Transverse colon (tissue), 4 donors: ENCODE results near the gene LRRC17. TPM values are rescaled to one million over a fixed set of nuclear protein-coding genes. Genes with fewer than 3 reads are reported as not detected.
"Not testable (repeated sequence)": the region's sequence is repeated elsewhere in the genome, so short reads cannot be mapped to it uniquely, and the experiment has no call there.

Source experiments
- DNase-seq: peaks from one replicate; pipeline ENCODE4 v3.0.0-alpha.2; 2019
- H3K27ac ChIP-seq, 4 donors: fragments of 200-600 bp; sonication (generic); 2 replicates each; pipeline ENCODE4 v1.5.1; 2016 to 2018; ENCODE audit warnings: inconsistent platforms in 4 of 4
- H3K27me3 ChIP-seq: fragments of 200-600 bp; sonication (generic); 2 replicates; pipeline ENCODE4 v1.5.1; 2017; ENCODE audit warnings: inconsistent platforms
- H3K36me3 ChIP-seq, 4 donors: fragments of 200-600 bp; sonication (generic); 2 replicates each; pipeline ENCODE4 v1.5.1; 2017 to 2019; ENCODE audit warnings: inconsistent platforms in 4 of 4
- H3K4me1 ChIP-seq, 4 donors: fragments of 200-600 bp; sonication (generic); 2 replicates each; pipeline ENCODE4 v1.5.1; 2017 to 2020; ENCODE audit warnings: inconsistent platforms in 4 of 4
- H3K4me3 ChIP-seq, 4 donors: fragments of 200-600 bp; sonication (generic); 1 replicate in 1 of 4; 2 replicates in 3 of 4; pipeline versions ENCODE4 v1.5.1 to v1.6.1; 2017 to 2019; ENCODE audit warnings: inconsistent platforms in 4 of 4
- H3K9me3 ChIP-seq, 2 donors: fragments of 200-600 bp; sonication (generic); 2 replicates each; pipeline ENCODE4 v1.5.1; 2017 to 2019; ENCODE audit warnings: inconsistent platforms in 2 of 2
- CTCF ChIP-seq, 5 experiments: fragments of 200-600 bp in 3 of 5; fragments of 450-650 bp in 2 of 5; sonication (generic) in 3 of 5; IDR thresholded peaks; 1 replicate in 2 of 5; 2 replicates in 3 of 5; pipeline ENCODE4 v1.5.1; 2016 to 2017; ENCODE audit warnings: antibody characterized with exemption in 5 of 5, inconsistent platforms in 3 of 5, mild to moderate bottlenecking in 2 of 5, moderate library complexity in 1 of 5
- EP300 ChIP-seq: sonication (generic); formaldehyde crosslinking; IDR thresholded peaks from one replicate; pipeline ENCODE4 v1.6.1; 2017; ENCODE audit warnings: antibody characterized with exemption, low read depth
- POLR2A ChIP-seq: fragments of 450-650 bp; IDR thresholded peaks from one replicate; pipeline ENCODE4 v1.6.1; 2016; ENCODE audit warnings: antibody characterized with exemption, mild to moderate bottlenecking, moderate library complexity
- POLR2AphosphoS5 ChIP-seq, 3 donors: sonication (generic); formaldehyde crosslinking; IDR thresholded peaks; one replicate each; pipeline ENCODE4 v1.6.1; 2016; ENCODE audit warnings: antibody characterized with exemption in 3 of 3
- WGBS, 2 donors: methylation state at CpG; one replicate each; pipeline ENCODE4 v1.1.5; 2018; ENCODE audit warnings: low coverage in 1 of 2; 5-methylcytosine and 5-hydroxymethylcytosine counted together
- in situ Hi-C, 4 donors: fragments of 200-750 bp; cut with MboI; loops; one replicate each; pipeline versions ENCODE4 v1.15.0 to v1.15.1; 2017; ENCODE audit warnings: low sequenced_read_pairs in 3 of 4, low pct_ligation_motif_present in 1 of 4, low pct_unique_long_range_greater_than_20kb in 1 of 4
- intact Hi-C: fragments of 100-400 bp; cut with DNase I; formaldehyde crosslinking; loops from one replicate; pipeline ENCODE4 v1.15.1; 2023; ENCODE audit warnings: low total_unique reads
- total RNA-seq, 4 donors: library from RNA; depleted of rRNA; stranded (reverse); fragments of >200 nt; gene quantifications; one replicate each; pipeline ENCODE4 v1.1.0, GENCODE V29; 2016

The LRRC17 gene
- total RNA-seq, 4 donors from 2014 or later: 1.4 to 5.8 (median 2.2) TPM; not detected in 1

DNA sequence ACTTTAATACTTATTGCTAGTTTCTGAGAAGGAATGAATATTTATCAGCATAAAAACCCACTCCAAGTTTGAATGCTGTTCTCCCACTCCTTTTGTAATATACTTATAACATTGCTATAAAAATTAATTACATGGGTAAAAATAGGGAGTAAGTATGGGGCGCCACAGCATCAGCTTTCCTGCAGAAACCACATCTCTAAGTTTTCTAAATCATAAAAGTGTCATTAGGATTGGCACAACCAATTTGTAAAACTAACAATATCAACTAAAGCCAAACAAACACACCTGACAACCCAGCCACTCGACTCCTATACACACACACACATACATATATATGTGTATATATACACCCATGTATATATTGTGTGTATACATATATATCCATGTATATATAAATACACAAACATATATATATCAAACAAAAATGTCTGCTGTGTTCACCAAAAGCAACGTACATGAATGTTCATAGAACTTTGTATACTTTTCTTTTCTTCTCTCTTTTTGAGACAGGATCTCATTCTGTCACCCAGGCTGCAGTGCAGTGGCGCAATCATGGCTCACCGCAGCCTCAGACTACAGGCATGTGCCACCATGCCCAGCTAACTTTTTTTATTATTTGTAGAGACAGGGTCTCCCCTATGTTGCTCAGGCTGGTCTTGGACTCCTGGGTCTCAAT lies 14.8 kb upstream of the LRRC17 start:
- intact Hi-C loops (no loop called here), in situ Hi-C loops (no loop called here)
- H3K4me3 ChIP-seq: no peak overlapping the region
- no peaks in the 10 kb centered on the region for H3K9me3 ChIP-seq
- H3K27ac ChIP-seq: no peak overlapping the region
- no peaks in the 10 kb centered on the region for H3K27me3 ChIP-seq
- no peak for DNase-seq
- 81 to 87% methylated on average over 5 of the region's 5 CpGs for WGBS, 2 donors
- H3K4me1 ChIP-seq: peaks cover 0 to 12% (median 0%) of the 10 kb centered on the region in 4 donors
- TF ChIP-seq POLR2A: no peak
- TF ChIP-seq POLR2AphosphoS5 (IDR thresholded peaks at IDR 0.05): no peak
- no peak for TF ChIP-seq CTCF (IDR thresholded peaks at IDR 0.05)
- no peak for TF ChIP-seq EP300
- no peaks in the 10 kb centered on the region for H3K36me3 ChIP-seq

GRCh38 chr7:102898532-102898859 lies 14.3 kb upstream of the LRRC17 start:
- no peaks in the 10 kb centered on the region for H3K9me3 ChIP-seq
- peaks cover 0 to 12% (median 0%) of the 10 kb centered on the region in 4 donors for H3K4me1 ChIP-seq
- H3K27ac ChIP-seq: no peak overlapping the region
- intact Hi-C loops: no loop called here
- TF ChIP-seq POLR2AphosphoS5 (IDR thresholded peaks at IDR 0.05): no peak
- TF ChIP-seq CTCF (IDR thresholded peaks at IDR 0.05): no peak
- TF ChIP-seq POLR2A: no peak
- TF ChIP-seq EP300: no peak
- no peak for DNase-seq
- in situ Hi-C loops: no loop called here
- no peak overlapping the region for H3K4me3 ChIP-seq
- no peaks in the 10 kb centered on the region for H3K36me3 ChIP-seq
- WGBS, 2 donors: 77 to 85% methylated on average over 5 of the region's 5 CpGs
- H3K27me3 ChIP-seq: no peaks in the 10 kb centered on the region

DNA sequence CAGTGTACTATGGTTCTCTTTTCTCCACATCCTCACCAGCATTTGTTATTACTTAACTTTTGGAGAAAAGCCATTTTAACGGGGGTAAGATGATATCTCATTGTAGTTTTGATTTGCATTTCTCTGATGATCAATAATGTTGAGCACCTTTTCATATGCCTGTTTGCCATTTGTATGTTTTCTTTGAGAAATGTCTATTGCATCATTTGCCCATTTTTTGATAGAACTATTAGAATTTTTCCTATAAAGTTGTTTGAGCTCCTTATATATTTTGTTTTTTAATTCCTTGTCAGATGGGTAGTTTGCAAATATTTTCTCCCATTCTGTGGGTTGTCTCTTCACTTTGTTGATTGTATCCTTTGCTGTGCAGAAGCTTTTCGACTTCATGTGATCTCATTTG lies 10.7 kb upstream of the LRRC17 start:
- in situ Hi-C loops, H3K27me3 ChIP-seq, H3K27ac ChIP-seq, H3K4me1 ChIP-seq, H3K9me3 ChIP-seq, intact Hi-C loops, DNase-seq, H3K36me3 ChIP-seq, H3K4me3 ChIP-seq: not testable (repeated sequence)
- 71 to 74% methylated on average over 1 to 2 of the region's 2 CpGs for WGBS, 2 donors

DNA sequence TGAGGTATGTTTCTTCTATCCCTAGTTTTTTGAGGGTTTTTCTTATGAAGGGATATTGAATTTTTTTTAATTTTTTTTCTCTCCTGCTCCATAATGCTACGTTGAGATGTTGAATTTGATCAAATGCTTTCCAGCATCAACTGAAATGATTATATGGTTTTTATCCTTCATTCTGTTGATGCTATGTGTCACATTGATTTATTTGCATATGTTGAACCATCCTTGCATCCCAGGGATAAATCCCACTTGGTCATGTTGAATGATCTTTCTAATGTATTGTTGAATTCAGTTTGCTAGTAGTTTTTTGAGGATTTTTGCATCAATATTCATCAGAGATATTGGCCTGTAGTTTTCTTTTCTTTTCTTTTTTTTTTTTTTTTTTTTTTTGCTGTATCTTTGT lies 9.2 kb upstream of the LRRC17 start:
- H3K9me3 ChIP-seq, H3K36me3 ChIP-seq, DNase-seq, in situ Hi-C loops, intact Hi-C loops, H3K4me1 ChIP-seq, H3K27ac ChIP-seq, H3K4me3 ChIP-seq, H3K27me3 ChIP-seq: not testable (repeated sequence)
- WGBS, 2 donors: 91% methylated on average over 1 of the region's 1 CpG; no CpG with 5 or more reads in 1 of the 2 donors

DNA sequence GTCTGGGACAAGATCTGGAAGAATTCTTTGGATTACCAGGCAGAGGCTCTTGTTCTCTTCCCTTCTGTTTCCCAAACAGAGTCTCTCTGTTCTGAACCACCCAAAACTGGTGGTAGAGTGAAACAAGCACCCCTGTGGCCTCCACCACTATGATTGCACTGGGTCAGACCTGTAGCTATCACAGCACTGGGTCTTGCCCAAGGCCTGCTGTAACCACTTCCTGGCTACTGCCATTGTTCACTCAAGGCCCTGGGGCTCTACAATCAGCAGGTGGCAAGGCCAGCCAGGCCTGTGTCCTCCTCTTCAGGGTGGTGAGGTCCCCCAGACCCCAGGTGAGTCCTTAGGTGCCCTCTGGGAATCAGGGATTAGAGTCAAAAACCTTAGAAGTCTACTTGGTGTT lies 4.1 kb upstream of the LRRC17 start:
- no peak for DNase-seq
- Histone ChIP-seq H3K4me3 (no peak overlapping the region), H3K36me3 (no peaks in the 10 kb centered on the region), H3K27ac (no peak overlapping the region), H3K9me3 (no peaks in the 10 kb centered on the region), H3K27me3 (no peaks in the 10 kb centered on the region), H3K4me1 (peaks cover 0 to 3% (median 0%) of the 10 kb centered on the region in 4 donors)
- intact Hi-C loops: no loop called here
- TF ChIP-seq CTCF (IDR thresholded peaks at IDR 0.05) (no peak), EP300 (no peak), POLR2AphosphoS5 (IDR thresholded peaks at IDR 0.05) (no peak), POLR2A (no peak)
- in situ Hi-C loops: no loop called here
